Omental fat pad (tissue), 4 donors: Measurements from ENCODE around the gene MTHFS. TPM values are rescaled to one million over a fixed set of nuclear protein-coding genes. Genes with fewer than 3 reads are reported as not detected.

ENCODE experiments used
- ATAC-seq: fragments of 150-250 bp; one replicate; pipeline ENCODE4 v1.9.1; 2016; ENCODE audit warnings: mild to moderate bottlenecking, moderate library complexity; ENCODE audit not compliant: low FRiP score
- DNase-seq: peaks from one replicate; pipeline ENCODE4 v3.0.0-alpha.2; 2019; ENCODE audit warnings: low spot score
- CTCF ChIP-seq, 3 donors: fragments of 450-650 bp; IDR thresholded peaks; one replicate each; pipeline ENCODE4 v1.5.1; 2016 to 2017; ENCODE audit warnings: antibody characterized with exemption in 3 of 3, mild to moderate bottlenecking in 3 of 3, moderate library complexity in 2 of 3
- total RNA-seq, 4 donors: library from RNA; depleted of rRNA; stranded (reverse); fragments of >200 nt; gene quantifications; one replicate each; pipeline ENCODE4 v1.1.0, GENCODE V29; 2016

The MTHFS gene
- total RNA-seq, 4 donors from 2014 or later: 20.8 to 35.3 (median 28.6) TPM

- TF ChIP-seq CTCF (IDR thresholded peaks at IDR 0.05): no peak
- ATAC-seq (no peak), DNase-seq (no peak)
These were observed 13.1 kb downstream of the MTHFS start for GRCh38 chr15:79883579-79884203.

GRCh38 chr15:79881668-79882067 is 15.1 kb downstream of the MTHFS start:
- ATAC-seq (no peak), DNase-seq (no peak)
- TF ChIP-seq CTCF (IDR thresholded peaks at IDR 0.05): no peak

GRCh38 chr15:79881254-79881653 is 15.6 kb downstream of the MTHFS start:
- no peak for TF ChIP-seq CTCF (IDR thresholded peaks at IDR 0.05)
- ATAC-seq (no peak), DNase-seq (no peak)

- no peak for TF ChIP-seq CTCF (IDR thresholded peaks at IDR 0.05)
- DNase-seq (no peak), ATAC-seq (no peak)
These were observed 18.6 kb downstream of the MTHFS start for GRCh38 chr15:79878078-79878705.

GRCh38 chr15:79875213-79875612 is 21.6 kb downstream of the MTHFS start:
- ATAC-seq: no peak

GRCh38 chr15:79874242-79874641 is 22.6 kb downstream of the MTHFS start:
- DNase-seq (no peak), ATAC-seq (no peak)
- TF ChIP-seq CTCF (IDR thresholded peaks at IDR 0.05): no peak

More at GRCh38 chr15:79875213-79875612, 21.6 kb downstream of the MTHFS start:
- TF ChIP-seq CTCF (IDR thresholded peaks at IDR 0.05): no peak
- no peak for DNase-seq
